Suprapubic skin (tissue), 3 donors: Measurements from ENCODE around the gene TEP1.

Experiments used
- EP300 ChIP-seq: sonication (generic); formaldehyde crosslinking; IDR thresholded peaks from one replicate; pipeline ENCODE4 v1.6.1; 2017; ENCODE audit warnings: antibody characterized with exemption
- POLR2A ChIP-seq, 2 donors: fragments of 450-650 bp; IDR thresholded peaks; one replicate each; pipeline ENCODE4 v1.6.1; 2017; ENCODE audit warnings: antibody characterized with exemption in 2 of 2, mild to moderate bottlenecking in 2 of 2, moderate library complexity in 2 of 2
- TF ChIP-seq, protein P1 (sequence below), 2 donors: fragments of 200-600 bp in 1 of 2; fragments of 450-650 bp in 1 of 2; sonication (generic) in 1 of 2; IDR thresholded peaks; one replicate each; pipeline ENCODE4 v1.5.1; 2016 to 2019; ENCODE audit warnings: antibody characterized with exemption in 2 of 2, mild to moderate bottlenecking in 1 of 2, moderate library complexity in 1 of 2

DNA sequence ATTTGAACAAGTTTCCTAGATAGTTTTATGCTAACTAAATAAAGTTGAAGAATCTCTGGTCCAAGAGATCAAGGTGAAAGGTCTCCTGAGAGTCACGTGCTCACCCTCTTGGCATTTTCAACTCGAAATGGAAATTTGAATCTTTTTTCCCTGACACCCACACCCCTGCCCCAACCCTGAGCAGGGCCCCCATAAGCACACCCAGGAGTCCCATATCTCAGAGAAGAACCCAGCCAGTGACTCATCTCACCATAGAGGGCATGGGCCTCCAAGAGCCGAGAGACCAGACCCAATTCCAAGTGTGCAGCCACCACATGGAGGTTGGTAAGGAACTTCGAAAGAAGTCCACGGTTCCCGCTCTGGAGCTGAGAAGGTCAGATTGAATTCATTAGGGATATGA lies 32.6 kb downstream of the TEP1 start:
- TF ChIP-seq, protein P1, sequence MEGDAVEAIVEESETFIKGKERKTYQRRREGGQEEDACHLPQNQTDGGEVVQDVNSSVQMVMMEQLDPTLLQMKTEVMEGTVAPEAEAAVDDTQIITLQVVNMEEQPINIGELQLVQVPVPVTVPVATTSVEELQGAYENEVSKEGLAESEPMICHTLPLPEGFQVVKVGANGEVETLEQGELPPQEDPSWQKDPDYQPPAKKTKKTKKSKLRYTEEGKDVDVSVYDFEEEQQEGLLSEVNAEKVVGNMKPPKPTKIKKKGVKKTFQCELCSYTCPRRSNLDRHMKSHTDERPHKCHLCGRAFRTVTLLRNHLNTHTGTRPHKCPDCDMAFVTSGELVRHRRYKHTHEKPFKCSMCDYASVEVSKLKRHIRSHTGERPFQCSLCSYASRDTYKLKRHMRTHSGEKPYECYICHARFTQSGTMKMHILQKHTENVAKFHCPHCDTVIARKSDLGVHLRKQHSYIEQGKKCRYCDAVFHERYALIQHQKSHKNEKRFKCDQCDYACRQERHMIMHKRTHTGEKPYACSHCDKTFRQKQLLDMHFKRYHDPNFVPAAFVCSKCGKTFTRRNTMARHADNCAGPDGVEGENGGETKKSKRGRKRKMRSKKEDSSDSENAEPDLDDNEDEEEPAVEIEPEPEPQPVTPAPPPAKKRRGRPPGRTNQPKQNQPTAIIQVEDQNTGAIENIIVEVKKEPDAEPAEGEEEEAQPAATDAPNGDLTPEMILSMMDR (IDR thresholded peaks at IDR 0.05), result no peak
- TF ChIP-seq EP300, result no peak
- TF ChIP-seq POLR2A (IDR thresholded peaks at IDR 0.05), result no peak
